ENCODE results near the gene VPS37D.
"Not testable (repeated sequence)": the region's sequence is repeated elsewhere in the genome, so short reads cannot be mapped to it uniquely, and the experiment has no call there.

The VPS37D gene

GRCh38 chr7:73646785-73647724 is 20.6 kb upstream of the VPS37D start:
- DNase-seq: no peak

- no peak for DNase-seq
Measured at GRCh38 chr7:73647725-73648592, 19.7 kb upstream of the VPS37D start.

- DNase-seq: no peak
Measured at GRCh38 chr7:73648593-73649332, 18.9 kb upstream of the VPS37D start.

GRCh38 chr7:73649576-73649975 is 18.1 kb upstream of the VPS37D start:
- no peak for DNase-seq

- no peak for DNase-seq
Measured at GRCh38 chr7:73650524-73650923, 17.1 kb upstream of the VPS37D start.

GRCh38 chr7:73652541-73652949 is 15.1 kb upstream of the VPS37D start:
- no peak for DNase-seq

- not testable (repeated sequence) for DNase-seq
Measured at GRCh38 chr7:73655309-73655708, 12.3 kb upstream of the VPS37D start.

GRCh38 chr7:73659983-73660382 is 7.6 kb upstream of the VPS37D start:
- no peak for DNase-seq

GRCh38 chr7:73660594-73660993 is 7.0 kb upstream of the VPS37D start:
- not testable (repeated sequence) for DNase-seq

- no peak for DNase-seq
Measured at GRCh38 chr7:73663033-73663432, 4.6 kb upstream of the VPS37D start.

GRCh38 chr7:73668103-73668885 is 663 bp downstream of the VPS37D start:
- no peak for DNase-seq

GRCh38 chr7:73668886-73669230 is 1.2 kb downstream of the VPS37D start:
- DNase-seq: no peak

GRCh38 chr7:73669288-73669701 is 1.7 kb downstream of the VPS37D start:
- no peak for DNase-seq

GRCh38 chr7:73669858-73670385 is 2.3 kb downstream of the VPS37D start:
- no peak for DNase-seq

- DNase-seq: no peak
Measured at GRCh38 chr7:73671322-73671661, 3.7 kb downstream of the VPS37D start.

- no peak for DNase-seq
Measured at GRCh38 chr7:73671857-73672445, 4.3 kb downstream of the VPS37D start.

GRCh38 chr7:73674468-73675124 is 7.0 kb downstream of the VPS37D start:
- no peak for DNase-seq

GRCh38 chr7:73676062-73676461 is 8.4 kb downstream of the VPS37D start:
- DNase-seq: not testable (repeated sequence)

GRCh38 chr7:73678862-73679261 is 11.2 kb downstream of the VPS37D start:
- DNase-seq: no peak

GRCh38 chr7:73679709-73680108 is 12.1 kb downstream of the VPS37D start:
- DNase-seq: no peak

GRCh38 chr7:73680501-73680900 is 12.9 kb downstream of the VPS37D start:
- no peak for DNase-seq

Measured in DMS79 (cell line).